ENCODE data around the gene MYH14. TPM values are rescaled to one million over a fixed set of nuclear protein-coding genes. Genes with fewer than 3 reads are reported as not detected.
"Not testable (repeated sequence)": the region's sequence is repeated elsewhere in the genome, so short reads cannot be mapped to it uniquely, and the experiment has no call there.

Gene MYH14
- total RNA-seq, 2 donors from 2014 or later: 27.0 to 31.5 TPM

DNA sequence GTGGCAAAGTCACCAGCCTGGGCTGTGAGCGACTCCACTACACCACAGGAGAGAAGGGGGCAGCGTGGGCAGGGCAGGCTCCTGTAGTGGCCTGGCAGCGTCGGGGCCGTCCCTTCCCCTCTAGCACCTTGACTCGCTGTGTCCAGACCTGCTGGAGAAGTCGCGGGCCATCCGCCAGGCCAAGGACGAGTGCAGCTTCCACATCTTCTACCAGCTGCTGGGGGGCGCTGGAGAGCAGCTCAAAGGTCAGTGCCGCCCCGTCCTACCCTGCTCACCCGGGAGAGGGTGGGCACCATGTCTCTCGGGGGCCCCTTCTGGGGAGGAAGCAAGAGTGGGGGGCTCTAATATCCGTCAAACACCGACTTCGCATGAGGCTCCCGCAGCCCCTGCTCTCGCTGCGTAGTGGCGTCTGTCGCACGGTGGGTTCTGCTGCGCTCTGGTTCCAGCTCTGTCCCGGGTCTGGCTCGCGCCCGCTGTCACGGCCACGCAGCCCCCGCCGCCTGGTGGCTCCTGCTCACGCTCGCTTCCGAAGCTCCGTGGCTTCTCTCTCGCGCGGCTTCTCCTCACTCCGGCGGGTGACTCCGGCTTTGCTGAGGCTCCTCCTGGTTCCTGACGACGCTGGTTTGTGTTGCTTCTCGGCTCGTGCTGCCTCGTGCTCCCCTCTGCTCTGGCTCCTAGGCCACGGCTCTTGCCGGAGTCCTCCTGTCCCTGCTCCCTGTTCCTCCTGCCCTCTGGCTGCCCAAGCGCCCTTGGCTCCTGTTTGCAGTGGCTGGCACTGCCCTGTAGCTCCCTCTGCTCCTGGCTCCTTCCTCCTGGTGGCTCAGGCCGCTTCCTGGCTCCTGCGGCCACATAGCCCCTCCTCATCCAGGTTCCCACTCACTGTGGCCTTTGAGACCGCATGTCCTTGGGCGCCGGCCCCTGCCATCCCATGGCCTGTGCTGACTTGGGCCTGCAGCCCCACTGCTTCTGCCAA is 27.2 kb downstream of the MYH14 start:
- no peak for TF ChIP-seq POLR2AphosphoS5 (IDR thresholded peaks at IDR 0.05)
- TF ChIP-seq, protein P1, sequence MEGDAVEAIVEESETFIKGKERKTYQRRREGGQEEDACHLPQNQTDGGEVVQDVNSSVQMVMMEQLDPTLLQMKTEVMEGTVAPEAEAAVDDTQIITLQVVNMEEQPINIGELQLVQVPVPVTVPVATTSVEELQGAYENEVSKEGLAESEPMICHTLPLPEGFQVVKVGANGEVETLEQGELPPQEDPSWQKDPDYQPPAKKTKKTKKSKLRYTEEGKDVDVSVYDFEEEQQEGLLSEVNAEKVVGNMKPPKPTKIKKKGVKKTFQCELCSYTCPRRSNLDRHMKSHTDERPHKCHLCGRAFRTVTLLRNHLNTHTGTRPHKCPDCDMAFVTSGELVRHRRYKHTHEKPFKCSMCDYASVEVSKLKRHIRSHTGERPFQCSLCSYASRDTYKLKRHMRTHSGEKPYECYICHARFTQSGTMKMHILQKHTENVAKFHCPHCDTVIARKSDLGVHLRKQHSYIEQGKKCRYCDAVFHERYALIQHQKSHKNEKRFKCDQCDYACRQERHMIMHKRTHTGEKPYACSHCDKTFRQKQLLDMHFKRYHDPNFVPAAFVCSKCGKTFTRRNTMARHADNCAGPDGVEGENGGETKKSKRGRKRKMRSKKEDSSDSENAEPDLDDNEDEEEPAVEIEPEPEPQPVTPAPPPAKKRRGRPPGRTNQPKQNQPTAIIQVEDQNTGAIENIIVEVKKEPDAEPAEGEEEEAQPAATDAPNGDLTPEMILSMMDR (IDR thresholded peaks at IDR 0.05): no peak
- no peak for TF ChIP-seq POLR2A (IDR thresholded peaks at IDR 0.05)
- H3K36me3 ChIP-seq: no peaks in the 10 kb centered on the region
- no peaks in the 10 kb centered on the region for H3K27me3 ChIP-seq (replicated peaks; ENCODE audit: insufficient read depth)
- H3K4me1 ChIP-seq (replicated peaks): no peaks in the 10 kb centered on the region
- H3K4me3 ChIP-seq: no peak overlapping the region
- H3K9me3 ChIP-seq: no peaks in the 10 kb centered on the region
- 69% methylated on average over 51 of the region's 56 CpGs for whole genome bisulfite sequencing
- no peak for DNase-seq (ENCODE audit: low spot score)
- no peak overlapping the region for H3K27ac ChIP-seq
- intact Hi-C loops (cut with DNase I): no loop called here

DNA sequence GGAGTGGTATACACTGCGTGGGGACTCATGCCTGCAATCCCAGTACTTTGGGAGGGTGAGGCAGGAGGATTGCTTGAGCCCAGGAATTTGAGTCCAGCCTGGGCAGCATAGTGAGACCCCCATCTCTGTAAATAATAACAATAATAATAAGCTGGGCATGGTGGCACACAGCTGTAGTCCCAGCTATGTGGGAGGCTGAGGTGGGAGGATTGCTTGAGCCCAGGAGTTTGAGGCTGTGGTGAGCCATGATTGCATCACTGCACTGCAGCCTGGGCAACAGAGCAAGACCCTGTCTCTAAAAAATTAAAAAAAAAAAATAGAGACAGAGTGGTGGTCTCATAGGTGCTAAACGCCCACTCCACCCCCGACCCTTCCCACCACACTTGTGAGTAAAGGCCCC is 28.0 kb downstream of the MYH14 start:
- H3K4me1 ChIP-seq (replicated peaks); H3K27me3 ChIP-seq (replicated peaks; ENCODE audit: insufficient read depth); H3K9me3 ChIP-seq; H3K36me3 ChIP-seq; intact Hi-C loops (cut with DNase I); DNase-seq (ENCODE audit: low spot score); H3K27ac ChIP-seq; H3K4me3 ChIP-seq: not testable (repeated sequence)
- 94% methylated on average over 3 of the region's 3 CpGs for whole genome bisulfite sequencing

DNA sequence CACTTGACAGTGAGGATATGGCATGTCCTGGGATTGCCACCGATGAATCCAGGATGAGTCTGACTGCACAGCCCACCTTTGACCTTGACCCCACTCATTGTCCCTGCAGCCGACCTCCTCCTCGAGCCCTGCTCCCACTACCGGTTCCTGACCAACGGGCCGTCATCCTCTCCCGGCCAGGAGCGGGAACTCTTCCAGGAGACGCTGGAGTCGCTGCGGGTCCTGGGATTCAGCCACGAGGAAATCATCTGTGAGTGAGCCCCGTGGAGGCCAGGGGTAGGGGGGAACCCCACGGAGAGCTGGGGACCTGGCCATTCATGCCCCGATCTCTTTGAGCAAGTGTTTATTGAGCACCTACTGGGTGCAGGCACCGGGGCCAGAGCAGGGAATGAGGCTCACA is 28.4 kb downstream of the MYH14 start:
- Histone ChIP-seq H3K4me1 (replicated peaks) (no peaks in the 10 kb centered on the region), H3K27me3 (replicated peaks; ENCODE audit: insufficient read depth) (no peaks in the 10 kb centered on the region), H3K36me3 (no peaks in the 10 kb centered on the region), H3K27ac (no peak overlapping the region), H3K9me3 (no peaks in the 10 kb centered on the region), H3K4me3 (no peak overlapping the region)
- DNase-seq (ENCODE audit: low spot score): no peak
- intact Hi-C loops (cut with DNase I): no loop called here
- TF ChIP-seq, protein P1 (IDR thresholded peaks at IDR 0.05): no peak
- TF ChIP-seq POLR2AphosphoS5 (IDR thresholded peaks at IDR 0.05) (no peak), POLR2A (IDR thresholded peaks at IDR 0.05) (no peak)
- 74% methylated on average over 16 of the region's 16 CpGs for WGBS

DNA sequence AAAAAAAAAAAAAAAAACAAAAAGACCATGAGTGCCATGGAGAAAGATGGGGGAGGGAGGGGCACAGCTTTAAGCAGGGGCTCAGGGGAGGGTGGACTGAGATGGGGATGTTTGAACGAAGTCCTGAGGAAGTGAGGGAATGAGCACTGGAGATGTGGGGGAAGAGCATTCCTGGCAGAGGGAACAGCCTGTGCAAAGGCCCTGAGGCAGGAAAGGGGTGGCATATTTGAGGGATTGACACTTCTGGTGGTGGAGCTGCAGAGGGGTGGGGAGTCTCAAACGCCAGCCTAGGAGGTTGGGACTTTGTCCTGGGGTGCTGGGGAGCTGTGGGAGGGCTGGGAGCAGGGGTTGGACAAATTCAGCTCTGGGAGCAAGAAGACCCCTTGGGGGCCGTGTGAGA is 29.2 kb downstream of the MYH14 start:
- no peak overlapping the region for H3K27ac ChIP-seq
- H3K4me3 ChIP-seq: no peak overlapping the region
- no peaks in the 10 kb centered on the region for H3K27me3 ChIP-seq (replicated peaks; ENCODE audit: insufficient read depth)
- TF ChIP-seq, protein P1 (IDR thresholded peaks at IDR 0.05): no peak
- TF ChIP-seq POLR2A (IDR thresholded peaks at IDR 0.05): no peak
- TF ChIP-seq POLR2AphosphoS5 (IDR thresholded peaks at IDR 0.05): no peak
- no peak for DNase-seq (ENCODE audit: low spot score)
- H3K36me3 ChIP-seq: no peaks in the 10 kb centered on the region
- 74% methylated on average over 2 of the region's 3 CpGs for WGBS
- H3K4me1 ChIP-seq (replicated peaks): no peaks in the 10 kb centered on the region
- intact Hi-C loops (cut with DNase I): no loop called here
- no peaks in the 10 kb centered on the region for H3K9me3 ChIP-seq

DNA sequence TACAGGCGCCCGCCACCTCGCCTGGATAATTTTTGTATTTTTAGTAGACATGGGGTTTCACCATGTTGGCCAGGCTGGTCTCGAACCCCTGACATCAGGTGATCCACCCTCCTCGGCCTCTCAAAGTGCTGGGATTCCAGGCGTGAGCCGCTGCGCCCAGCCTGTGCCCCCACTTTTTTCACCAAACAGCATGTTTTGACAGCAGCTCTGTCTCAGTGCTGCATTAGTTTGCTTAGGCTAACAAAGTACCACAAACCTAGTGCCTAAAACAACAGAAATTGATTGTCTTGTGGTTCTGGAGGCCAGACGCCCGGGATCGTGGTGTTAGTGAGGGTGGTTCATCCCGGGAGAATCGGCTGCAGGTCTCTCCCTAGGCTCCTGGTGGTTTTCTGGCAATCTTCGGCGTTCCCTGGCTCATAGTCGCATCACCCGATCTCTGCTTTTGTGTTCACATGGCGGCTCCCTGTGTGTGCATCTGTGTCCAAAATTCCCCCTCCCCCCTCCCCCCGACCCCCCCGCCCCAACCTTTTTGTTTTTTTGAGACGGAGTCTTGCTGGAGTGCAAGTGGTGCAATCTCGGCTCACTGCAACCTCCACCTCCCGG is 30.0 kb downstream of the MYH14 start:
- Histone ChIP-seq H3K4me3 (no peak overlapping the region), H3K4me1 (replicated peaks) (no peaks in the 10 kb centered on the region), H3K27ac (no peak overlapping the region), H3K27me3 (replicated peaks; ENCODE audit: insufficient read depth) (no peaks in the 10 kb centered on the region), H3K36me3 (no peaks in the 10 kb centered on the region), H3K9me3 (no peaks in the 10 kb centered on the region)
- DNase-seq (ENCODE audit: low spot score): no peak
- WGBS: 74% methylated on average over 23 of the region's 23 CpGs
- intact Hi-C loops (cut with DNase I): no loop called here
- TF ChIP-seq POLR2AphosphoS5 (IDR thresholded peaks at IDR 0.05) (no peak), POLR2A (IDR thresholded peaks at IDR 0.05) (no peak)
- TF ChIP-seq, protein P1 (IDR thresholded peaks at IDR 0.05): no peak

DNA sequence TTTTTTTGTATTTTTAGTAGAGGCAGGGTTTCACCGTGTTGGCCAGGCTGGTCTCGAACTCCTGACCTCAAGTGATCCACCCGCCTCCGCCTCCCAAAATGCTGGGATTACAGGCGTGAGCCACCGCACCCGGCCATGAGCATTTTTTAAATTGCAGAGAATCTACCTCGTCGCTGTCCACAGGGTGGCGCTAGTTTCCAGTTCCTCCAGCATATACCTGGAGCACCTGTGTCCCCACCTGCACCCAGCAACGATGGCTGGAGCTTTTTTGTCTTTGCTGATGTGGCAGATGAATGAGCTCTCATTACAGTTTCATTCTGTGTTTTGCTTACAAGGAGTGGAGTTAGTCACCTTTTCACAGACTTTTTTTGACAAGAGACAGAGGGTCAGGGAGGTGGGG is 34.1 kb downstream of the MYH14 start:
- H3K36me3 ChIP-seq: not testable (repeated sequence)

More for the DNA sequence above, 34.1 kb downstream of the MYH14 start:
- H3K4me1 ChIP-seq (replicated peaks); intact Hi-C loops (cut with DNase I); H3K27ac ChIP-seq; H3K9me3 ChIP-seq; DNase-seq (ENCODE audit: low spot score); H3K4me3 ChIP-seq; H3K27me3 ChIP-seq (replicated peaks; ENCODE audit: insufficient read depth): not testable (repeated sequence)
- WGBS: 56% methylated on average over 11 of the region's 11 CpGs
